MCF 10A (cell line): ENCODE measurements around the gene ABHD2. TPM values are rescaled to one million over a fixed set of nuclear protein-coding genes. Genes with fewer than 3 reads are reported as not detected.

Source experiments
- BruUV-seq: library from RNA; stranded (reverse); fragments of 400-500 nt; replicated peaks from 2 replicates; lab custom pipeline; 2021; lab: Mats Ljungman, UMichigan
- CTCF ChIA-PET: fragments of 300-600 bp; sonication (Branson Sonifier 250); formaldehyde crosslinking; extraction: SDS; loops from one replicate; lab custom pipeline; 2021; ENCODE audit warnings: antibody characterized with exemption, inconsistent platforms; lab: Yijun Ruan, JAX
- POLR2A ChIA-PET: fragments of 300-600, 350-650 bp; sonication (Branson Sonifier 250); formaldehyde crosslinking; extraction: SDS; loops from one replicate; lab custom pipeline; 2020; ENCODE audit warnings: antibody characterized with exemption, inconsistent platforms; lab: Yijun Ruan, JAX
- DNase-seq: peaks from one replicate; pipeline ENCODE4 v3.0.0-alpha.2; 2018; ENCODE audit not compliant: unreplicated experiment
- H3K27ac Mint-ChIP-seq: one replicate; pipeline ENCODE4 v1.8.0; 2022; ENCODE audit warnings: mild to moderate bottlenecking, low read depth, mixed read lengths; ENCODE audit not compliant: unreplicated experiment
- H3K27me3 Mint-ChIP-seq: one replicate; pipeline ENCODE4 v1.8.0; 2022; ENCODE audit warnings: mixed read lengths; ENCODE audit not compliant: insufficient read depth, unreplicated experiment
- H3K36me3 Mint-ChIP-seq: one replicate; pipeline ENCODE4 v1.8.0; 2022; ENCODE audit warnings: mild to moderate bottlenecking, moderate library complexity, mixed read lengths; ENCODE audit not compliant: insufficient read depth, unreplicated experiment
- H3K4me1 Mint-ChIP-seq: one replicate; pipeline ENCODE4 v1.8.0; 2022; ENCODE audit warnings: mixed read lengths; ENCODE audit not compliant: insufficient read depth, unreplicated experiment
- H3K4me3 Mint-ChIP-seq: one replicate; pipeline ENCODE4 v1.8.0; 2022; ENCODE audit warnings: mild to moderate bottlenecking, moderate library complexity, mixed read lengths; ENCODE audit not compliant: unreplicated experiment
- H3K9me3 Mint-ChIP-seq: one replicate; pipeline ENCODE4 v1.8.0; 2022; ENCODE audit warnings: mixed read lengths; ENCODE audit not compliant: unreplicated experiment
- CTCF ChIP-seq: fragments of 200-600 bp; IDR thresholded peaks from one replicate; pipeline ENCODE4 v1.8.0; 2022; ENCODE audit warnings: antibody characterized with exemption, mild to moderate bottlenecking; ENCODE audit not compliant: unreplicated experiment
- intact Hi-C: fragments of 100-400 bp; cut with micrococcal nuclease; formaldehyde crosslinking; loops from 2 replicates; pipeline ENCODE4 v1.14.1; 2022
- total RNA-seq: library from RNA; stranded (reverse); gene quantifications from 2 replicates; pipeline ENCODE4 v1.2.3, GENCODE V29; 2022

Gene ABHD2
- total RNA-seq, 1 experiment from 2014 or later, result 47.7 TPM

GRCh38 chr15:89123181-89123525, 34.9 kb downstream of the ABHD2 start:
- peaks cover 10% of the 10 kb centered on the region for H3K36me3 Mint-ChIP-seq
- peak overlapping the region; percentile 91 for H3K27ac Mint-ChIP-seq
- BruUV-seq, result no TSS peak
- H3K4me1 Mint-ChIP-seq, result peaks cover 35% of the 10 kb centered on the region
- intact Hi-C loops, result no loop called here
- peak; percentile 80 for DNase-seq
- ChIA-PET POLR2A (interaction anchor here (0.8 to 7.8 kb wide), 5 partner anchors 18 to 44 kb away, joined by 3 to 121 read pairs (median 12); partner anchors contain the start of gene ABHD2), CTCF (interaction anchor here (0.7 to 1.8 kb wide), 8 partner anchors 23 to 167 kb away, joined by 3 to 15 read pairs (median 4); partner anchors contain the start of gene ABHD2)
- no peaks in the 10 kb centered on the region for H3K9me3 Mint-ChIP-seq
- no peak overlapping the region for H3K4me3 Mint-ChIP-seq
- no peaks in the 10 kb centered on the region for H3K27me3 Mint-ChIP-seq
- no peak for TF ChIP-seq CTCF

DNA sequence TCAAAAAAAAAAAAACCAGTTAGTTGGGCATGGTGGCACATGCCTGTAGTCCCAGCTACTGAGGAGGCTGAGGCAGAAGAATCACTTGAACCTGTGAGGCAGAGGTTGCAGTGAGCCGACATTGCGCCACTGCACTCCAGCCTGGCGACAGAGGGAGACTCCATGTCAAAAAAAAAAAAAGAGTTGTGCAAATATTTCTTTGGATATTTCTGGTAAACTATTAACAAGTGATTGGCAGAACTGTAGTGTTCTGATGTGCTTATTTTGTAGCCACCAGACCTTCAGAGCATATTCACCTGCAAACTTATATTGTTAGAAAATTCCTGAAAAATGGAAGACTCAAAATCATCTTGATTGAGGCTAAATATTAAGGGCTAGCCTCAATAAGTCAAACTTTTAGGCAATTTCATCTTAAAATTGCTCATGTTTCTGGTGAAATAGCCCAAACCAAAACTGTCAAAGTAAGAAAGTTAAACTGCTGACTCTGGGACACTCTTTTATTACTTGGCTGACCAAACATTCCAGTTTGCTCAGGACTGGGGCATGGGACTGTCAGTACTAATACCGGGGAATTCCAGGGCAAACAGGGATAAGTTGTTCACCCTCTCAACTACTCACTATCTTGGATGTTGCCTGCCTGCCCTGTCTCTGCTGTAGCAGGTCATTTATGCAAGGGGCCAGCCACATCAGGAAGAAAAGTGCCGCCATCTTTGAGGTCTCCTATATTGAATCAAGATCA, 37.0 kb downstream of the ABHD2 start:
- ChIA-PET POLR2A (interaction anchor here (1.2 kb wide), 1 partner anchor 74 kb away, joined by 3 read pairs; no protein-coding TSS in a partner anchor), CTCF (interaction anchor here (1.4 to 8.1 kb wide), 2 partner anchors 12 to 66 kb away, joined by 4 to 136 read pairs; no protein-coding TSS in a partner anchor)
- intact Hi-C loops, result no loop called here
- Mint-ChIP-seq H3K27me3 (no peaks in the 10 kb centered on the region), H3K36me3 (peaks cover 10% of the 10 kb centered on the region), H3K9me3 (no peaks in the 10 kb centered on the region), H3K4me3 (no peak overlapping the region), H3K4me1 (peaks cover 26% of the 10 kb centered on the region), H3K27ac (no peak overlapping the region)
- no TSS peak for BruUV-seq
- no peak for TF ChIP-seq CTCF
- DNase-seq, result no peak

- TF ChIP-seq CTCF, result no peak
- Mint-ChIP-seq H3K4me3 (no peak overlapping the region), H3K36me3 (peaks cover 11% of the 10 kb centered on the region), H3K9me3 (no peaks in the 10 kb centered on the region), H3K4me1 (peaks cover 23% of the 10 kb centered on the region), H3K27ac (no peak overlapping the region), H3K27me3 (no peaks in the 10 kb centered on the region)
- intact Hi-C loops, result no loop called here
- ChIA-PET POLR2A (interaction anchor here (1.2 kb wide), 1 partner anchor 75 kb away, joined by 3 read pairs; no protein-coding TSS in a partner anchor), CTCF (interaction anchor here (0.7 to 8.1 kb wide), 5 partner anchors 39 to 137 kb away, joined by 3 to 136 read pairs (median 3); no protein-coding TSS in a partner anchor)
- BruUV-seq, result no TSS peak
- no peak for DNase-seq
Observed at GRCh38 chr15:89126009-89126408, 37.8 kb downstream of the ABHD2 start.

DNA sequence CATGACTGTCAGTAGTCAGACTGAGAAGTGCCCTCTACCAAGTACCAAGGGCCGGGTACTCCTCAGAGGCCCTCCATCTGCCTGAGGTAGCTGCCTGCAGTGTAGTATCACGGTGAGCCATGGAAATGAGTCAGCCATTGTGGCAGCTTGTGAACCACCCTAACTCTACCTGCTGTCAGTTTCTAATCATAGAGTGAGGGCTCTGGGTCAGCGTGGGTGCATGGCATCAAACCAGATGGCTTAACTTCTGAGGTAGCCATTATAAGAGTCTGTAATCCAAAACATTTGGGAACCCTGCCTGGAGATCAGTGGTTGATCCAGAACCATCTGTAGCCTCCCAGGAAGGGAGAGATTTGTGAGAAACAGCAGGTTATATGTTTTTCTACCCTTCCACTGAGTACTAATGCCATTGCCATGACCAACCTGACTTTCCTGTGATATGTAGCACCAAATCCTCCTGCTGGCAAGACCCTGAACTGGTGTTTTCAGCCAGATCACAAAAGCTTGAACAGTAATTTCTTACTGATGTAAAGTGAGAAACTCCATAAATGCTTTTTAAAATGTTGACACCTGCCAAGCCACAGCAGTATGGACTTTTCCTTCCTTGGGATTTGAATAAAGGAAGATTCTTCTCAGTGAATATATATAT, 38.9 kb downstream of the ABHD2 start:
- TF ChIP-seq CTCF, result no peak
- intact Hi-C loops, result no loop called here
- CTCF ChIA-PET, result interaction anchor here (0.6 to 8.1 kb wide), 11 partner anchors 15 to 213 kb away, joined by 3 to 136 read pairs (median 3); partner anchors contain the start of gene ABHD2
- H3K27me3 Mint-ChIP-seq, result no peaks in the 10 kb centered on the region
- BruUV-seq, result no TSS peak
- POLR2A ChIA-PET, result interaction anchor here (0.5 to 4.2 kb wide), 3 partner anchors 9 to 36 kb away, joined by 3 to 13 read pairs (median 3); no protein-coding TSS in a partner anchor
- H3K9me3 Mint-ChIP-seq, result no peaks in the 10 kb centered on the region
- no peak overlapping the region for H3K4me3 Mint-ChIP-seq
- peak; percentile 30 for DNase-seq
- peaks cover 14% of the 10 kb centered on the region for H3K4me1 Mint-ChIP-seq
- H3K36me3 Mint-ChIP-seq, result peaks cover 16% of the 10 kb centered on the region
- no peak overlapping the region for H3K27ac Mint-ChIP-seq
